PC-9 (cell line): ENCODE results near the gene ZBTB49.

Experiments
- EZH2 ChIP-seq: fragments of 200-600 bp; sonication (generic); IDR thresholded peaks from 2 replicates; pipeline ENCODE4 v1.8.0; 2017; ENCODE audit warnings: antibody characterized with exemption, low read depth
- TF ChIP-seq, protein P1 (sequence below): fragments of 200-600 bp; sonication (generic); conservative IDR thresholded peaks from 2 replicates; pipeline ENCODE4 v1.6.1; 2017; ENCODE audit warnings: mixed run types, antibody characterized with exemption, mild to moderate bottlenecking, moderate library complexity

DNA sequence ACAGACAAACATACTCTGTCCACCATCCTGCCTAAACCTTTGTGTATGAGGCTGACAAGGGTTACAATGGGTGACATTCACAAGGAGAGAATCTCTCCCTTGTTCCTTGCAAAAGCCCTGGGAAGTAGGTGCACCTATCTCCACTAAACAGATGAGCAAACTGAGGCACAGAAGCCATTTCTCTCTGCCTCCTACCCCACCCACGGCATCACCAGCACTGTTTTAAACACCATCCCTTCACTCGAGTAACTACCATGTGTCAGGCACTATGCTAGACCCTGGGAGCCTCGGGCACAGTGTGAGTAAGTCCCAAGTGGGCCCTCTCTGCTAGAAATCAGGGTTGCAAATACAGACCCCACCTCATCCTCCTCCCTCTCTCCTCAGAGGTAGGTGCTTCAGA is 996 bp upstream of the ZBTB49 start:
- TF ChIP-seq, protein P1, sequence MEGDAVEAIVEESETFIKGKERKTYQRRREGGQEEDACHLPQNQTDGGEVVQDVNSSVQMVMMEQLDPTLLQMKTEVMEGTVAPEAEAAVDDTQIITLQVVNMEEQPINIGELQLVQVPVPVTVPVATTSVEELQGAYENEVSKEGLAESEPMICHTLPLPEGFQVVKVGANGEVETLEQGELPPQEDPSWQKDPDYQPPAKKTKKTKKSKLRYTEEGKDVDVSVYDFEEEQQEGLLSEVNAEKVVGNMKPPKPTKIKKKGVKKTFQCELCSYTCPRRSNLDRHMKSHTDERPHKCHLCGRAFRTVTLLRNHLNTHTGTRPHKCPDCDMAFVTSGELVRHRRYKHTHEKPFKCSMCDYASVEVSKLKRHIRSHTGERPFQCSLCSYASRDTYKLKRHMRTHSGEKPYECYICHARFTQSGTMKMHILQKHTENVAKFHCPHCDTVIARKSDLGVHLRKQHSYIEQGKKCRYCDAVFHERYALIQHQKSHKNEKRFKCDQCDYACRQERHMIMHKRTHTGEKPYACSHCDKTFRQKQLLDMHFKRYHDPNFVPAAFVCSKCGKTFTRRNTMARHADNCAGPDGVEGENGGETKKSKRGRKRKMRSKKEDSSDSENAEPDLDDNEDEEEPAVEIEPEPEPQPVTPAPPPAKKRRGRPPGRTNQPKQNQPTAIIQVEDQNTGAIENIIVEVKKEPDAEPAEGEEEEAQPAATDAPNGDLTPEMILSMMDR, result no peak
- no peak for TF ChIP-seq EZH2
